CD14-positive monocyte (primary cell): ENCODE measurements around the gene STAP2. TPM values are rescaled to one million over a fixed set of nuclear protein-coding genes. Genes with fewer than 3 reads are reported as not detected.
A peak's percentile ranks its signal among the peaks of the same experiment; 100 is the strongest.

Experiments used
- DNase-seq, 3 donors: peaks; one replicate each; pipeline ENCODE4 v3.0.0-alpha.2; 2011 to 2022
- H2AFZ ChIP-seq: 2 replicates; pipeline ENCODE4 v1.6.0; 2012; ENCODE audit warnings: mild to moderate bottlenecking, low read depth, low read length, inconsistent platforms; ENCODE audit not compliant: insufficient read depth, poor library complexity, severe bottlenecking
- H3K27ac ChIP-seq, 2 donors: 1 replicate in 1 of 2; 2 replicates in 1 of 2; pipeline ENCODE4 v1.5.1; 2012 to 2013; ENCODE audit warnings: low read length in 2 of 2, control low read depth in 1 of 2, inconsistent platforms in 1 of 2, low read depth in 1 of 2, mild to moderate bottlenecking in 1 of 2
- H3K27me3 ChIP-seq, 2 donors: one replicate each; pipeline versions ENCODE4 v1.6.0 to v1.6.1; 2011 to 2013; ENCODE audit warnings: low read length in 2 of 2; ENCODE audit not compliant: control insufficient read depth in 2 of 2, insufficient read depth in 2 of 2
- H3K36me3 ChIP-seq, 2 donors: replicated peaks in 1 of 2; 1 replicate in 1 of 2; 2 replicates in 1 of 2; pipeline versions ENCODE4 v1.5.1 to v1.6.1; 2012 to 2013; ENCODE audit warnings: low read length in 2 of 2, control low read depth in 1 of 2, inconsistent platforms in 1 of 2, mild to moderate bottlenecking in 1 of 2; ENCODE audit not compliant: insufficient read depth in 2 of 2, control insufficient read depth in 1 of 2
- H3K4me1 ChIP-seq, 2 donors: 1 replicate in 1 of 2; 2 replicates in 1 of 2; pipeline versions ENCODE4 v1.5.1 to v1.6.1; 2012 to 2013; ENCODE audit warnings: low read length in 2 of 2, control low read depth in 1 of 2, inconsistent platforms in 1 of 2, mild to moderate bottlenecking in 1 of 2, moderate library complexity in 1 of 2; ENCODE audit not compliant: insufficient read depth in 2 of 2, control insufficient read depth in 1 of 2
- H3K4me2 ChIP-seq: replicated peaks from 2 replicates; pipeline ENCODE3; 2012; ENCODE audit warnings: low read length, moderate library complexity, mild to moderate bottlenecking; ENCODE audit not compliant: poor library complexity, severe bottlenecking; ENCODE audit errors: extremely low read depth
- H3K4me3 ChIP-seq, 3 experiments: fragments of 200-600 bp in 1 of 3; sonication (generic) in 1 of 3; replicated peaks in 1 of 3; 1 replicate in 2 of 3; 2 replicates in 1 of 3; pipeline ENCODE4 v1.5.1; 2011 to 2013; ENCODE audit warnings: low read length in 3 of 3, mild to moderate bottlenecking in 3 of 3, control low read depth in 2 of 3, low read depth in 2 of 3, inconsistent platforms in 1 of 3, moderate library complexity in 1 of 3
- H3K79me2 ChIP-seq: 2 replicates; pipeline ENCODE4 v1.6.0; 2012; ENCODE audit warnings: mild to moderate bottlenecking, control low read depth, inconsistent platforms, low read length, moderate library complexity; ENCODE audit not compliant: insufficient read depth
- H3K9ac ChIP-seq: 2 replicates; pipeline ENCODE4 v1.6.0; 2017; ENCODE audit warnings: low read length, mild to moderate bottlenecking; ENCODE audit not compliant: insufficient read depth, poor library complexity, severe bottlenecking
- H3K9me3 ChIP-seq, 2 donors: replicated peaks in 1 of 2; 1 replicate in 1 of 2; 2 replicates in 1 of 2; pipeline versions ENCODE4 v1.5.1 to v1.6.1; 2012 to 2013; ENCODE audit warnings: low read length in 2 of 2, control low read depth in 1 of 2; ENCODE audit not compliant: control insufficient read depth in 1 of 2, insufficient read depth in 1 of 2
- H4K20me1 ChIP-seq: 2 replicates; pipeline ENCODE4 v1.6.0; 2012; ENCODE audit warnings: mild to moderate bottlenecking, low read length, control low read depth, moderate library complexity; ENCODE audit not compliant: insufficient read depth
- H3K27ac Mint-ChIP-seq, 7 donors: one replicate each; pipeline ENCODE4 v1.8.0; 2020; ENCODE audit warnings: mild to moderate bottlenecking in 7 of 7, mixed read lengths in 7 of 7, moderate library complexity in 6 of 7, inconsistent platforms in 2 of 7
- H3K27me3 Mint-ChIP-seq, 3 donors: one replicate each; pipeline ENCODE4 v1.8.0; 2021 to 2022; ENCODE audit warnings: low read depth in 3 of 3, mild to moderate bottlenecking in 3 of 3, mixed read lengths in 3 of 3, moderate library complexity in 3 of 3, inconsistent platforms in 1 of 3
- H3K36me3 Mint-ChIP-seq, 2 donors: one replicate each; pipeline ENCODE4 v1.8.0; 2020; ENCODE audit warnings: mixed read lengths in 2 of 2, inconsistent platforms in 1 of 2, mild to moderate bottlenecking in 1 of 2
- H3K4me1 Mint-ChIP-seq: one replicate; pipeline ENCODE4 v1.8.0; 2020; ENCODE audit warnings: mild to moderate bottlenecking, mixed read lengths
- H3K4me3 Mint-ChIP-seq, 2 donors: one replicate each; pipeline ENCODE4 v1.8.0; 2020; ENCODE audit warnings: mild to moderate bottlenecking in 2 of 2, mixed read lengths in 2 of 2, moderate library complexity in 1 of 2
- H3K9me3 Mint-ChIP-seq, 7 donors: one replicate each; pipeline ENCODE4 v1.8.0; 2020 to 2022; ENCODE audit warnings: mixed read lengths in 7 of 7, mild to moderate bottlenecking in 6 of 7, moderate library complexity in 6 of 7, inconsistent platforms in 2 of 7
- CTCF ChIP-seq: fragments of 200-600 bp; IDR thresholded peaks from one replicate; pipeline ENCODE4 v1.8.0; 2022; ENCODE audit warnings: antibody characterized with exemption, mild to moderate bottlenecking
- WGBS: methylation state at CpG from one replicate; pipeline ENCODE4 v1.1.5; 2013; ENCODE audit warnings: missing lambda C conversion rate; ENCODE audit not compliant: insufficient coverage; 5-methylcytosine and 5-hydroxymethylcytosine counted together
- intact Hi-C, 2 donors: fragments of 100-400 bp; cut with micrococcal nuclease; formaldehyde crosslinking; loops; one replicate each; pipeline versions ENCODE4 v1.15.0 to v1.15.1; 2023
- polyA plus RNA-seq, 3 donors: library from polyadenylated mRNA; depleted of rRNA in 1 of 3; unstranded in 2 of 3; stranded (reverse) in 1 of 3; fragments of 300-500 nt in 2 of 3; fragments of >200 nt in 1 of 3; fragmentation: Illumina TruSeq in 2 of 3; gene quantifications; 1 replicate in 2 of 3; 2 replicates in 1 of 3; pipeline ENCODE4 v1.2.3, GENCODE V29; 2012 to 2021

STAP2 gene
- polyA plus RNA-seq, 3 donors, result 0.11 to 0.17 TPM; not detected in 1

GRCh38 chr19:4376991-4377781, 38.6 kb upstream of the STAP2 start:
- Histone ChIP-seq H3K4me1 (peaks cover 55 to 58% of the 10 kb centered on the region in 2 donors), H3K4me2 (no peak overlapping the region), H3K36me3 (peaks cover 0 to 5% of the 10 kb centered on the region in 2 donors), H3K9me3 (no peaks in the 10 kb centered on the region), H3K9ac (no peak overlapping the region), H3K27me3 (no peaks in the 10 kb centered on the region), H3K27ac (no peak overlapping the region), H2AFZ (no peak overlapping the region), H4K20me1 (peaks cover 100% of the 10 kb centered on the region), H3K79me2 (peaks cover 97% of the 10 kb centered on the region), H3K4me3 (no peak overlapping the region)
- Mint-ChIP-seq H3K4me3 (no peak overlapping the region), H3K9me3 (no peaks in the 10 kb centered on the region), H3K4me1 (peaks cover 62% of the 10 kb centered on the region), H3K27me3 (peaks cover 0 to 4% (median 1%) of the 10 kb centered on the region in 3 donors), H3K27ac (no peak overlapping the region), H3K36me3 (peaks cover 13 to 41% of the 10 kb centered on the region in 2 donors)
- DNase-seq, result no peak
- whole genome bisulfite sequencing, result 96% methylated on average over 23 of the region's 23 CpGs
- no peak for TF ChIP-seq CTCF
- intact Hi-C loops, result no loop called here

GRCh38 chr19:4376671-4376990, 38.0 kb upstream of the STAP2 start:
- intact Hi-C loops, result no loop called here
- Mint-ChIP-seq H3K27me3 (peaks cover 0 to 4% (median 1%) of the 10 kb centered on the region in 3 donors), H3K4me3 (no peak overlapping the region), H3K36me3 (peaks cover 15 to 47% of the 10 kb centered on the region in 2 donors), H3K27ac (peak overlapping the region in 2 of 7 donors; percentile 35 to 60), H3K9me3 (no peaks in the 10 kb centered on the region), H3K4me1 (peaks cover 62% of the 10 kb centered on the region)
- H3K9me3 ChIP-seq, result no peaks in the 10 kb centered on the region
- no peak for DNase-seq
- H3K27ac ChIP-seq, result no peak overlapping the region
- H3K4me1 ChIP-seq, result peaks cover 55 to 59% of the 10 kb centered on the region in 2 donors
- H3K9ac ChIP-seq, result no peak overlapping the region
- H3K4me3 ChIP-seq, result no peak overlapping the region
- H2AFZ ChIP-seq, result no peak overlapping the region
- 94% methylated on average over 10 of the region's 10 CpGs for WGBS
- no peak for TF ChIP-seq CTCF
- H3K36me3 ChIP-seq, result peaks cover 0 to 5% of the 10 kb centered on the region in 2 donors
- H4K20me1 ChIP-seq, result peaks cover 100% of the 10 kb centered on the region
- H3K27me3 ChIP-seq, result no peaks in the 10 kb centered on the region
- peaks cover 97% of the 10 kb centered on the region for H3K79me2 ChIP-seq
- no peak overlapping the region for H3K4me2 ChIP-seq
